Transverse colon (tissue), 4 donors: Measurements from ENCODE around the gene SMPD2. TPM values are rescaled to one million over a fixed set of nuclear protein-coding genes. Genes with fewer than 3 reads are reported as not detected.
A peak's percentile ranks its signal among the peaks of the same experiment; 100 is the strongest.

Experiments used
- DNase-seq: peaks from one replicate; pipeline ENCODE4 v3.0.0-alpha.2; 2019
- H3K27ac ChIP-seq, 4 donors: fragments of 200-600 bp; sonication (generic); 2 replicates each; pipeline ENCODE4 v1.5.1; 2016 to 2018; ENCODE audit warnings: inconsistent platforms in 4 of 4
- H3K27me3 ChIP-seq: fragments of 200-600 bp; sonication (generic); 2 replicates; pipeline ENCODE4 v1.5.1; 2017; ENCODE audit warnings: inconsistent platforms
- H3K36me3 ChIP-seq, 4 donors: fragments of 200-600 bp; sonication (generic); 2 replicates each; pipeline ENCODE4 v1.5.1; 2017 to 2019; ENCODE audit warnings: inconsistent platforms in 4 of 4
- H3K4me1 ChIP-seq, 4 donors: fragments of 200-600 bp; sonication (generic); 2 replicates each; pipeline ENCODE4 v1.5.1; 2017 to 2020; ENCODE audit warnings: inconsistent platforms in 4 of 4
- H3K4me3 ChIP-seq, 4 donors: fragments of 200-600 bp; sonication (generic); 1 replicate in 1 of 4; 2 replicates in 3 of 4; pipeline versions ENCODE4 v1.5.1 to v1.6.1; 2017 to 2019; ENCODE audit warnings: inconsistent platforms in 4 of 4
- H3K9me3 ChIP-seq, 2 donors: fragments of 200-600 bp; sonication (generic); 2 replicates each; pipeline ENCODE4 v1.5.1; 2017 to 2019; ENCODE audit warnings: inconsistent platforms in 2 of 2
- EP300 ChIP-seq: sonication (generic); formaldehyde crosslinking; IDR thresholded peaks from one replicate; pipeline ENCODE4 v1.6.1; 2017; ENCODE audit warnings: antibody characterized with exemption, low read depth
- POLR2A ChIP-seq: fragments of 450-650 bp; IDR thresholded peaks from one replicate; pipeline ENCODE4 v1.6.1; 2016; ENCODE audit warnings: antibody characterized with exemption, mild to moderate bottlenecking, moderate library complexity
- POLR2AphosphoS5 ChIP-seq, 3 donors: sonication (generic); formaldehyde crosslinking; IDR thresholded peaks; one replicate each; pipeline ENCODE4 v1.6.1; 2016; ENCODE audit warnings: antibody characterized with exemption in 3 of 3
- WGBS, 2 donors: methylation state at CpG; one replicate each; pipeline ENCODE4 v1.1.5; 2018; ENCODE audit warnings: low coverage in 1 of 2; 5-methylcytosine and 5-hydroxymethylcytosine counted together
- in situ Hi-C, 4 donors: fragments of 200-750 bp; cut with MboI; loops; one replicate each; pipeline versions ENCODE4 v1.15.0 to v1.15.1; 2017; ENCODE audit warnings: low sequenced_read_pairs in 3 of 4, low pct_ligation_motif_present in 1 of 4, low pct_unique_long_range_greater_than_20kb in 1 of 4
- intact Hi-C: fragments of 100-400 bp; cut with DNase I; formaldehyde crosslinking; loops from one replicate; pipeline ENCODE4 v1.15.1; 2023; ENCODE audit warnings: low total_unique reads
- total RNA-seq, 4 donors: library from RNA; depleted of rRNA; stranded (reverse); fragments of >200 nt; gene quantifications; one replicate each; pipeline ENCODE4 v1.1.0, GENCODE V29; 2016
- TF ChIP-seq, protein P1 (sequence below), 5 experiments: fragments of 200-600 bp in 3 of 5; fragments of 450-650 bp in 2 of 5; sonication (generic) in 3 of 5; IDR thresholded peaks; 1 replicate in 2 of 5; 2 replicates in 3 of 5; pipeline ENCODE4 v1.5.1; 2016 to 2017; ENCODE audit warnings: antibody characterized with exemption in 5 of 5, inconsistent platforms in 3 of 5, mild to moderate bottlenecking in 2 of 5, moderate library complexity in 1 of 5

The SMPD2 gene
- total RNA-seq, 4 donors from 2014 or later, result 9.4 to 34.5 (median 30.3) TPM

DNA sequence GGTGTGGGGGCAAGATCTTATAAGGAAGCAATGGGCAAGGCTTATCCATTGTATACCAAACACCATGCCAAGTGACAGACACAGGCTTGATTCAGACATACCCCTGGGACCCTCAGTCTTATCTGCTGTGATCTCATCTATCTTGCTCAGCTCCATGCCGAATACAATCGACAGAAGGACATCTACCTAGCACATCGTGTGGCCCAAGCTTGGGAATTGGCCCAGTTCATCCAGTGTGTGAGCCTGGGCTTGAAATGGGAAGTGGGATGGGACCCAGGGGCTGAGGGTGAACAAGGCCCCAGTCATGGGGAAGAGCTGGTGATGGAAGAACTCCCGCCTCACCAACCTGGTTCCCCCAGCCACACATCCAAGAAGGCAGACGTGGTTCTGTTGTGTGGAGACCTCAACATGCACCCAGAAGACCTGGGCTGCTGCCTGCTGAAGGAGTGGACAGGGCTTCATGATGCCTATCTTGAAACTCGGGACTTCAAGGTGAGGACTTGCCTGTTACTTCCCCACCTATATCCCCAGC is 1.9 kb downstream of the SMPD2 start:
- 96% methylated on average over 6 of the region's 6 CpGs; no CpG with 5 or more reads in 1 of the 2 donors for WGBS, 2 donors
- Histone ChIP-seq H3K36me3 (no peaks in the 10 kb centered on the region), H3K27ac (no peak overlapping the region), H3K9me3 (no peaks in the 10 kb centered on the region), H3K4me3 (no peak overlapping the region), H3K27me3 (no peaks in the 10 kb centered on the region), H3K4me1 (peaks cover 0 to 31% (median 9%) of the 10 kb centered on the region in 4 donors)
- in situ Hi-C loops, result loop anchor here in 1 of 4 donors (25.0 kb wide), 1 partner anchor 245 kb away; the partner anchor contains the start of genes AK9 and FIG4
- DNase-seq, result no peak
- intact Hi-C loops, result no loop called here
- TF ChIP-seq POLR2AphosphoS5 (IDR thresholded peaks at IDR 0.05) (no peak), POLR2A (no peak), EP300 (no peak)
- TF ChIP-seq, protein P1, sequence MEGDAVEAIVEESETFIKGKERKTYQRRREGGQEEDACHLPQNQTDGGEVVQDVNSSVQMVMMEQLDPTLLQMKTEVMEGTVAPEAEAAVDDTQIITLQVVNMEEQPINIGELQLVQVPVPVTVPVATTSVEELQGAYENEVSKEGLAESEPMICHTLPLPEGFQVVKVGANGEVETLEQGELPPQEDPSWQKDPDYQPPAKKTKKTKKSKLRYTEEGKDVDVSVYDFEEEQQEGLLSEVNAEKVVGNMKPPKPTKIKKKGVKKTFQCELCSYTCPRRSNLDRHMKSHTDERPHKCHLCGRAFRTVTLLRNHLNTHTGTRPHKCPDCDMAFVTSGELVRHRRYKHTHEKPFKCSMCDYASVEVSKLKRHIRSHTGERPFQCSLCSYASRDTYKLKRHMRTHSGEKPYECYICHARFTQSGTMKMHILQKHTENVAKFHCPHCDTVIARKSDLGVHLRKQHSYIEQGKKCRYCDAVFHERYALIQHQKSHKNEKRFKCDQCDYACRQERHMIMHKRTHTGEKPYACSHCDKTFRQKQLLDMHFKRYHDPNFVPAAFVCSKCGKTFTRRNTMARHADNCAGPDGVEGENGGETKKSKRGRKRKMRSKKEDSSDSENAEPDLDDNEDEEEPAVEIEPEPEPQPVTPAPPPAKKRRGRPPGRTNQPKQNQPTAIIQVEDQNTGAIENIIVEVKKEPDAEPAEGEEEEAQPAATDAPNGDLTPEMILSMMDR (IDR thresholded peaks at IDR 0.05), result no peak

- intact Hi-C loops, result no loop called here
- Histone ChIP-seq H3K4me1 (peaks cover 0 to 31% (median 9%) of the 10 kb centered on the region in 4 donors), H3K36me3 (no peaks in the 10 kb centered on the region), H3K27me3 (no peaks in the 10 kb centered on the region), H3K9me3 (no peaks in the 10 kb centered on the region), H3K4me3 (no peak overlapping the region), H3K27ac (no peak overlapping the region)
- WGBS, 2 donors, result 92% methylated on average over 10 of the region's 10 CpGs; no CpG with 5 or more reads in 1 of the 2 donors
- DNase-seq, result no peak
- TF ChIP-seq, protein P1 (IDR thresholded peaks at IDR 0.05), result no peak
- no peak for TF ChIP-seq POLR2A
- no peak for TF ChIP-seq EP300
- TF ChIP-seq POLR2AphosphoS5 (IDR thresholded peaks at IDR 0.05), result no peak
- in situ Hi-C loops, result loop anchor here in 1 of 4 donors (25.0 kb wide), 1 partner anchor 244 kb away; the partner anchor contains the start of genes AK9 and FIG4
Measured at GRCh38 chr6:109443425-109443950, 3.0 kb downstream of the SMPD2 start.

DNA sequence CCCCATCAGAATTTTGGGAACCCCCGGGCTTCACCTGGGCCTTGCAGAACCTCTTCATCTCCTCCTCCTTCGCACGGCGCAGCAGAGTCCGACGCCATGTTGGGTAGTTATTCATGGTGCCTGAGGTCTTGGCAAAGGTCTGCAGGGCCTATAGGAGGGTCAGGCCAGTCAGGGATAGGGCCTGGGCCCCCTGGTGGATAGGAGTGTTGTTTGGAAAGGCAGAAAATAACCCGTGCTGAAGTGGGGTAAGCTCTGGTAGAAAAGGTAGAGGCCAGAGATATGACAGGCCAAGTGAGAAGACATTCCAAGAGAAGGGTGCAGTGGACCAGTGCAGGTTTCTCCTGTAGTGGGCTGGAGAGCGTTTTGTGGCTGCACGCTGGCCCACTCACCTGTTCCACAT is 4.9 kb downstream of the SMPD2 start:
- intact Hi-C loops, result no loop called here
- Histone ChIP-seq H3K27me3 (no peaks in the 10 kb centered on the region), H3K27ac (no peak overlapping the region), H3K4me3 (no peak overlapping the region), H3K36me3 (no peaks in the 10 kb centered on the region), H3K4me1 (peaks cover 0 to 19% (median 9%) of the 10 kb centered on the region in 4 donors), H3K9me3 (no peaks in the 10 kb centered on the region)
- no peak for DNase-seq
- in situ Hi-C loops, result loop anchor here in 1 of 4 donors (25.0 kb wide), 1 partner anchor 242 kb away; the partner anchor contains the start of genes AK9 and FIG4
- no peak for TF ChIP-seq POLR2AphosphoS5 (IDR thresholded peaks at IDR 0.05)
- WGBS, 2 donors, result 88% methylated on average over 9 of the region's 9 CpGs; no CpG with 5 or more reads in 1 of the 2 donors

GRCh38 chr6:109446072-109446471 is 5.5 kb downstream of the SMPD2 start:
- WGBS, 2 donors, result 79% methylated on average over 12 of the region's 15 CpGs; no CpG with 5 or more reads in 1 of the 2 donors
- Histone ChIP-seq H3K4me3 (no peak overlapping the region), H3K27me3 (no peaks in the 10 kb centered on the region), H3K27ac (peak overlapping the region in 1 of 4 donors; percentile 7), H3K4me1 (peaks cover 0 to 19% (median 9%) of the 10 kb centered on the region in 4 donors), H3K9me3 (no peaks in the 10 kb centered on the region), H3K36me3 (no peaks in the 10 kb centered on the region)
- intact Hi-C loops (no loop called here), in situ Hi-C loops (loop anchor here in 1 of 4 donors (25.0 kb wide), 1 partner anchor 241 kb away; the partner anchor contains the start of genes AK9 and FIG4)
- DNase-seq, result peak; percentile 45
- TF ChIP-seq POLR2AphosphoS5 (IDR thresholded peaks at IDR 0.05) (no peak), POLR2A (no peak)
- TF ChIP-seq, protein P1 (IDR thresholded peaks at IDR 0.05), result no peak
